GM18505 (cell line): ENCODE results near the gene KRTAP3-1.

ENCODE experiments used
- ATAC-seq: cut with Tn5 transposase; IDR thresholded peaks from one replicate; pipeline ENCODE4 v1.9.1; 2021; ENCODE audit not compliant: unreplicated experiment
- POLR2A ChIP-seq: IDR thresholded peaks from 4 replicates; pipeline ENCODE4 v1.6.1; 2011; ENCODE audit warnings: borderline replicate concordance; ENCODE audit not compliant: insufficient read depth, insufficient read length; ENCODE audit errors: extremely low read depth

Gene KRTAP3-1

GRCh38 chr17:40980117-40980516 lies 28.8 kb downstream of the KRTAP3-1 start:
- no peak for ATAC-seq
- no peak for TF ChIP-seq POLR2A

DNA sequence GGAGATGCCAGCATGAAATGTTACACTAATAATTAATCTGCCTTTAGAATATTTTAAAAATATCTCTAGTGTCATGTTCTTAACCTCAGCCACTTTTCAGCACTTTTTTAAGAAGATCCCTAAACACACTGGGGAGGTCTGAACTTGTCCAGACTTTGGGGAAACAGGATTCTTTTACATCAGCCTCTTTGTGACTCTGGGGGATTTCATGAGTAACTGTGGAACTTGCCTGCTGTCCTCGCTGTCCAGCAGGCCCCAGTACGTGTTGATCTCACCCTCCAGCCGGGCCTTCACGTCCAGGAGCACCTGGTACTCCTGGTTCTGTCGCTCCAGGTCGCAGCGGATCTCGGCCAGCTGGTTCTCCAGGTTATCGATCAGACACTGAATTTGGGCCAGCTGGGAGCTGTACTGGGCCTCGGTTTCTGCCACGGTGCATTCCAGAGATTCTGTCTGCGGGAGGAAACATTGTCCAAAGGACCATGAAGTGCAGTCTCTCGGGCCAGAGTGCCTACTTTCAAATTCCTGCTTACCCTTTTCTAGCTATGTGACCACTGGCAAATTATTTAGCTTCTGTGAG lies 30.3 kb downstream of the KRTAP3-1 start:
- TF ChIP-seq POLR2A, result no peak
- ATAC-seq, result no peak

DNA sequence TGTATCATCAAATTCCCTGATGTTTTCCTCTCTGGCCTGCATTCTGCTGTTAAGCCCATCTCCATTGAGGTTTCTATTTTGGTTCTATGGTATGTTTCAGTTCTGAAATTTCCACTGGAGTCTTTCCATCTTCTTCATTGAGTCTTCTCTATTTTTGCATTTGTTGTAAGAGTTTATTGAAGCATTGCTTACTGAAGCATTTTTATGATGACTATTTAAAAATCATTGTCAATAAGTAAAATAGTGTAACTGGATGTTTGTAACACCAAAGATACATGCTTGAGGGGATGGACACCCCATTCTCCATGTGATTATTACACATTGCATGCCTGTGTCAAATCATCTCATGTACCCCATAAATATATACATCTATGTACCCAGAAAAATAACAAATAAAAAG lies 33.4 kb downstream of the KRTAP3-1 start:
- no peak for ATAC-seq

DNA sequence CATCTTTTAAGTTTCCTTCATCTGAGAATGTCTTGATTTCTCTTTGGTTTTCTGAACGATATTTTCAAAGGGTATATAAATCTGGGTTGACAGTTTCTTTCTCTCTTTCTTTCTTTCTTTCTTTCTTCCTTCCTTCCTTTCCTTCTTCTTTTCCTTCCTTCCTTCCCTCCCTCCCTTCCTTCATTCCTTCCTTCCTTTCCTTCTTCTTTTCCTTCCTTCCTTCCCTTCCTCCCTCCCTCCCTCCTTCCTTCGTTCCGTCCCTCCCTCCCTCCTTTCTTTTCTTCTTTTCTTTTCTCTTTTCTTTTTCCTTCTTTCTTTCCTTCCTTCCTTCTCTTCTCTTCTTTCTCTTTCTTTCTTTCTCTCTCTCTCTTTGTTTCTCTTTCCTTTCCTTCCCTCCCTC lies 34.6 kb downstream of the KRTAP3-1 start:
- no peak for TF ChIP-seq POLR2A
- no peak for ATAC-seq

More for the DNA sequence above, 33.4 kb downstream of the KRTAP3-1 start:
- no peak for TF ChIP-seq POLR2A

GRCh38 chr17:40967582-40967981 lies 41.3 kb downstream of the KRTAP3-1 start:
- ATAC-seq, result no peak
- TF ChIP-seq POLR2A, result no peak

GRCh38 chr17:40966848-40967247 lies 42.1 kb downstream of the KRTAP3-1 start, which contains the start of gene KRT39:
Gene KRT39, minus strand, starts transcription at chr17:40966948. Its CDS starts 92 bp downstream, at chr17:40966856.
- ATAC-seq, result no peak
- TF ChIP-seq POLR2A, result no peak

DNA sequence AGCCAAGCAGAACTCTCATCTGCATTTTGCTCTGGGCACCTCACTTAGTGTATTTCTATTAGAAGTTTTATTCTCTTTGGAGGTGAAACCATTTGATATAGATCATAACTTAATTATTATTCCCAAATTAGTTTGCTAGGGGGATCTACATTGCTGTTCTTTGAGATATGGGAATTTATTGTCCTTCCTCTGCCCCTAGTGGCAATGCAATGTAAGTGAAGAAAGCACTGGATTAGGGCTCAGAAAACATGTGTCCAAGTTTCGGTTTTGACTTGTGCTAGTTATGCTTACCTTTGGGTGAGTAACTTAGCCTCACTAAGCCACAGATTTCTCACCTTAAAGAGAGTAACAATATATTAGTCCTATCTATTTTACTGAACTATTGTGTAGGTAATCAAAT lies 45.1 kb downstream of the KRTAP3-1 start:
- no peak for ATAC-seq
- TF ChIP-seq POLR2A, result no peak

GRCh38 chr17:40962059-40962561 lies 46.8 kb downstream of the KRTAP3-1 start:
- TF ChIP-seq POLR2A, result no peak
- no peak for ATAC-seq

GRCh38 chr17:40961591-40961990 lies 47.3 kb downstream of the KRTAP3-1 start:
- no peak for ATAC-seq
- no peak for TF ChIP-seq POLR2A

- no peak for TF ChIP-seq POLR2A
- ATAC-seq, result no peak
Measured at GRCh38 chr17:40960144-40960543, 48.8 kb downstream of the KRTAP3-1 start.
